ENCODE data around the gene USH2A.

GRCh38 chr1:216140730-216141524 lies 282.3 kb downstream of the USH2A start:
- TF ChIP-seq CTCF (IDR thresholded peaks at IDR 0.05): no peak
- TF ChIP-seq POLR2A (IDR thresholded peaks at IDR 0.05): no peak

Measured in tibial nerve (tissue), 3 donors.